H1 (cell line): ENCODE measurements around the gene STEAP3. TPM values are rescaled to one million over a fixed set of nuclear protein-coding genes. Genes with fewer than 3 reads are reported as not detected.

Experiments
- CTCF ChIA-PET: fragments of 300-600 bp; sonication (Branson Sonifier 250); formaldehyde crosslinking; loops from one replicate; lab custom pipeline; 2021; ENCODE audit not compliant: partially characterized antibody; lab: Charles Lee
- POLR2A ChIA-PET: fragments of 300-600 bp; sonication (Branson Sonifier 250); formaldehyde crosslinking; loops from one replicate; lab custom pipeline; 2021; ENCODE audit warnings: inconsistent platforms; ENCODE audit not compliant: partially characterized antibody; lab: Charles Lee
- DNase-seq, 2 experiments: peaks; one replicate each; pipeline versions ENCODE4 v3.0.0 to v3.0.0-alpha.2; 2010 to 2022; ENCODE audit warnings: low spot score in 2 of 2, low read depth in 1 of 2, mixed read lengths in 1 of 2
- FAIRE-seq: peaks from 2 replicates; lab custom pipeline; 2011; peaks lifted over from hg19 to GRCh38; lab: Jason Lieb, UNC
- H2AFZ ChIP-seq: 2 replicates; pipeline ENCODE4 v1.8.1; 2012; ENCODE audit warnings: low read length, inconsistent platforms
- H2AK5ac ChIP-seq: 2 replicates; pipeline ENCODE4 v1.6.1; 2013; ENCODE audit warnings: low read depth, low read length
- H2BK120ac ChIP-seq: replicated peaks from 2 replicates; pipeline ENCODE3; 2013; ENCODE audit warnings: low read depth, low read length, inconsistent platforms
- H2BK12ac ChIP-seq: 2 replicates; pipeline ENCODE4 v1.6.1; 2013; ENCODE audit warnings: low read depth, low read length
- H2BK15ac ChIP-seq: 2 replicates; pipeline ENCODE4 v1.6.1; 2013; ENCODE audit warnings: low read length
- H2BK20ac ChIP-seq: 2 replicates; pipeline ENCODE4 v1.6.1; 2013; ENCODE audit warnings: low read length
- H2BK5ac ChIP-seq: 2 replicates; pipeline ENCODE4 v1.6.1; 2013; ENCODE audit warnings: low read depth, low read length
- H3K14ac ChIP-seq: 2 replicates; pipeline ENCODE4 v1.6.1; 2013; ENCODE audit warnings: inconsistent platforms; ENCODE audit not compliant: insufficient read length
- H3K18ac ChIP-seq: 2 replicates; pipeline ENCODE4 v1.6.1; 2013; ENCODE audit warnings: low read length; ENCODE audit errors: extremely low read depth
- H3K23ac ChIP-seq: 2 replicates; pipeline ENCODE4 v1.6.1; 2013; ENCODE audit warnings: inconsistent platforms; ENCODE audit not compliant: insufficient read length
- H3K23me2 ChIP-seq: 2 replicates; pipeline ENCODE4 v1.6.1; 2013; ENCODE audit warnings: low read depth, low read length
- H3K27ac ChIP-seq: 2 replicates; pipeline ENCODE4 v1.6.1; 2011; ENCODE audit warnings: low read depth, low read length, inconsistent platforms
- H3K27me3 ChIP-seq, 4 experiments: replicated peaks in 1 of 4; 1 replicate in 1 of 4; 2 replicates in 3 of 4; pipeline versions ENCODE4 v1.6.1 to v1.8.1; 2011 to 2013; ENCODE audit warnings: low read length in 3 of 4, mild to moderate bottlenecking in 3 of 4, inconsistent platforms in 2 of 4, mixed read lengths in 2 of 4, moderate library complexity in 1 of 4; ENCODE audit not compliant: control insufficient read depth in 3 of 4, insufficient read depth in 3 of 4; ENCODE audit errors: extremely low read depth in 1 of 4
- H3K36me3 ChIP-seq, 4 experiments: 2 replicates each; pipeline versions ENCODE4 v1.6.1 to v1.8.1; 2011 to 2013; ENCODE audit warnings: mild to moderate bottlenecking in 4 of 4, low read length in 3 of 4, moderate library complexity in 2 of 4, control low read depth in 1 of 4, inconsistent platforms in 1 of 4; ENCODE audit not compliant: insufficient read depth in 4 of 4, control insufficient read depth in 2 of 4
- H3K4ac ChIP-seq: replicated peaks from 2 replicates; pipeline ENCODE3; 2013; ENCODE audit warnings: low read length, low read depth, mixed read lengths, inconsistent platforms; ENCODE audit not compliant: insufficient read length
- H3K4me1 ChIP-seq, 4 experiments: replicated peaks in 1 of 4; 1 replicate in 1 of 4; 2 replicates in 3 of 4; pipeline versions ENCODE4 v1.6.1 to v1.8.1; 2011 to 2013; ENCODE audit warnings: low read length in 3 of 4, inconsistent platforms in 2 of 4, mixed read lengths in 1 of 4; ENCODE audit not compliant: insufficient read depth in 4 of 4, control insufficient read depth in 3 of 4
- H3K4me2 ChIP-seq, 2 experiments: 2 replicates each; pipeline versions ENCODE4 v1.6.1 to v1.8.1; 2011 to 2013; ENCODE audit warnings: low read depth in 2 of 2, low read length in 2 of 2, control low read depth in 1 of 2, inconsistent platforms in 1 of 2, mild to moderate bottlenecking in 1 of 2; ENCODE audit not compliant: insufficient read depth in 1 of 2
- H3K4me3 ChIP-seq, 4 experiments: fragments of 200-600, 300-600 bp in 1 of 4; sonication (generic), shearing (Covaris generic), sonication (Bioruptor Twin) in 1 of 4; 2 replicates each; pipeline versions ENCODE4 v1.5.1 to v1.8.1; 2011 to 2016; ENCODE audit warnings: low read length in 4 of 4, low read depth in 3 of 4, control low read depth in 2 of 4, inconsistent platforms in 2 of 4, mild to moderate bottlenecking in 2 of 4, mixed read lengths in 1 of 4, moderate library complexity in 1 of 4; ENCODE audit not compliant: insufficient read depth in 2 of 4; ENCODE audit errors: extremely low read depth in 1 of 4
- H3K56ac ChIP-seq: replicated peaks from 2 replicates; pipeline ENCODE3; 2013; ENCODE audit warnings: low read depth, mild to moderate bottlenecking, mixed read lengths, low read length, inconsistent platforms; ENCODE audit not compliant: insufficient read length
- H3K79me1 ChIP-seq: 2 replicates; pipeline ENCODE4 v1.6.1; 2013; ENCODE audit warnings: low read depth, low read length, control low read depth
- H3K79me2 ChIP-seq, 2 experiments: 2 replicates each; pipeline versions ENCODE4 v1.6.1 to v1.8.1; 2012 to 2013; ENCODE audit warnings: low read length in 2 of 2, mild to moderate bottlenecking in 2 of 2, inconsistent platforms in 1 of 2; ENCODE audit not compliant: insufficient read depth in 2 of 2, control insufficient read depth in 1 of 2
- H3K9ac ChIP-seq, 4 experiments: replicated peaks in 1 of 4; 1 replicate in 1 of 4; 2 replicates in 3 of 4; pipeline versions ENCODE4 v1.6.1 to v1.8.1; 2011 to 2013; ENCODE audit warnings: low read depth in 3 of 4, low read length in 3 of 4, control low read depth in 2 of 4, mild to moderate bottlenecking in 2 of 4, moderate library complexity in 2 of 4, inconsistent platforms in 1 of 4; ENCODE audit errors: extremely low read depth in 1 of 4
- H3K9me3 ChIP-seq, 2 experiments: 2 replicates each; pipeline versions ENCODE4 v1.6.1 to v1.8.1; 2012 to 2013; ENCODE audit warnings: mild to moderate bottlenecking in 2 of 2, moderate library complexity in 2 of 2, control low read depth in 1 of 2, inconsistent platforms in 1 of 2, low read depth in 1 of 2, low read length in 1 of 2, mixed read lengths in 1 of 2; ENCODE audit not compliant: insufficient read depth in 2 of 2
- H4K20me1 ChIP-seq, 2 experiments: replicated peaks in 1 of 2; 2 replicates each; pipeline versions ENCODE3 to v1.8.1; 2011 to 2013; ENCODE audit warnings: inconsistent platforms in 2 of 2, low read length in 2 of 2, mild to moderate bottlenecking in 1 of 2; ENCODE audit not compliant: insufficient read depth in 2 of 2, control insufficient read depth in 1 of 2
- H4K5ac ChIP-seq: 2 replicates; pipeline ENCODE4 v1.6.1; 2013; ENCODE audit warnings: low read length, low read depth, mixed read lengths, inconsistent platforms; ENCODE audit not compliant: insufficient read length
- H4K8ac ChIP-seq: 2 replicates; pipeline ENCODE4 v1.8.0; 2013; ENCODE audit warnings: mild to moderate bottlenecking, moderate library complexity, low read length, inconsistent platforms; ENCODE audit not compliant: insufficient read depth; ENCODE audit errors: extremely low read depth
- H4K91ac ChIP-seq: replicated peaks from 2 replicates; pipeline ENCODE3; 2013; ENCODE audit warnings: low read length, mixed read lengths, inconsistent platforms; ENCODE audit not compliant: insufficient read length
- CBX8 ChIP-seq: fragments of 300-800, 300-1000 bp; sonication (generic); IDR thresholded peaks from 2 replicates; pipeline ENCODE4 v1.7.1; 2016; ENCODE audit warnings: low read depth, low read length, borderline replicate concordance
- E2F6 ChIP-seq: IDR thresholded peaks from 2 replicates; pipeline ENCODE4 v1.6.1; 2012; ENCODE audit warnings: inconsistent platforms
- EP300 ChIP-seq, 2 experiments: IDR thresholded peaks; 1 replicate in 1 of 2; 2 replicates in 1 of 2; pipeline ENCODE4 v1.6.1; 2011 to 2012; ENCODE audit warnings: low read depth in 2 of 2, low read length in 2 of 2, mild to moderate bottlenecking in 2 of 2, borderline replicate concordance in 1 of 2, inconsistent platforms in 1 of 2, moderate library complexity in 1 of 2
- KDM5A ChIP-seq: fragments of 200-600 bp; IDR thresholded peaks from 2 replicates; pipeline ENCODE4 v1.7.1; 2012; ENCODE audit warnings: mild to moderate bottlenecking, low read length, inconsistent platforms, mixed read lengths
- NRF1 ChIP-seq: IDR thresholded peaks from 2 replicates; pipeline ENCODE4 v1.6.1; 2011; ENCODE audit warnings: mild to moderate bottlenecking, low read depth, low read length, improper control_type of control experiment
- POLR2A ChIP-seq, 2 experiments: IDR thresholded peaks; 1 replicate in 1 of 2; 2 replicates in 1 of 2; pipeline ENCODE4 v1.6.1; 2011; ENCODE audit warnings: low read depth in 2 of 2, low read length in 2 of 2, mild to moderate bottlenecking in 2 of 2; ENCODE audit errors: control extremely low read depth in 1 of 2
- RNF2 ChIP-seq: fragments of 200-900, 300-1000 bp; sonication (generic); IDR thresholded peaks from 2 replicates; pipeline ENCODE4 v1.7.1; 2016; ENCODE audit warnings: borderline replicate concordance, low read depth, mild to moderate bottlenecking, antibody characterized with exemption, low read length; ENCODE audit not compliant: poor library complexity, severe bottlenecking; ENCODE audit errors: missing control alignments
- SIX5 ChIP-seq: IDR thresholded peaks from 2 replicates; pipeline ENCODE4 v1.6.1; 2011; ENCODE audit warnings: mild to moderate bottlenecking, low read depth, low read length
- SP2 ChIP-seq: IDR thresholded peaks from 2 replicates; pipeline ENCODE4 v1.6.1; 2012; ENCODE audit warnings: mild to moderate bottlenecking, low read length, inconsistent platforms
- TBP ChIP-seq: IDR thresholded peaks from 2 replicates; pipeline ENCODE4 v1.6.1; 2011; ENCODE audit warnings: low read depth, low read length, improper control_type of control experiment
- YY1 ChIP-seq: IDR thresholded peaks from 2 replicates; pipeline ENCODE4 v1.6.1; 2011; ENCODE audit warnings: low read depth, mild to moderate bottlenecking, low read length
- WGBS, 2 experiments: shearing (Covaris generic) in 1 of 2; methylation state at CpG; one replicate each; pipeline versions ENCODE4 v1.1.6 to v1.1.7; 2013 to 2015; ENCODE audit warnings: low lambda C conversion rate in 2 of 2, mixed read lengths in 2 of 2, inconsistent platforms in 1 of 2, low coverage in 1 of 2, missing lambda C conversion rate in 1 of 2; ENCODE audit not compliant: insufficient replicate concordance in 2 of 2, insufficient coverage in 1 of 2, insufficient read length in 1 of 2; ENCODE audit errors: extremely low coverage in 1 of 2, missing lambda C conversion rate in 1 of 2; 5-methylcytosine and 5-hydroxymethylcytosine counted together
- polyA plus RNA-seq, 7 experiments: library from polyadenylated mRNA; depleted of rRNA in 3 of 7; stranded (reverse) in 5 of 7; unstranded in 2 of 7; fragments of >200 nt in 5 of 7; fragments of 200-250 nt in 2 of 7; gene quantifications; 1 replicate in 5 of 7; 2 replicates in 1 of 7; 4 replicates in 1 of 7; pipeline versions ENCODE4 v1.2.1 to v1.2.3, GENCODE V29; 2011 to 2013; ENCODE audit warnings: missing spikeins in 2 of 7, mixed read lengths in 2 of 7
- total RNA-seq: library from RNA; stranded (reverse); fragmentation: NEBNext Ultra II Directional; extraction: Animal tissue kit (Norgen Biotek cat#: 25700); gene quantifications from 2 replicates; pipeline ENCODE4 v1.2.1, GENCODE V29; 2021

STEAP3 gene
- total and polyA plus RNA-seq, 2 of the 8 experiments (the other 6 are each of a cell fraction or from before 2014, with no cell fraction given): 21.7 to 27.9 TPM

GRCh38 chr2:119291588-119292167 is 68.0 kb downstream of the STEAP3 start:
- POLR2A ChIA-PET: interaction anchor here (1.4 kb wide), 1 partner anchor 9 kb away, joined by 3 read pairs; no protein-coding TSS in a partner anchor
- DNase-seq: no peak
- whole genome bisulfite sequencing, 2 experiments: 91% methylated on average over 8 of the region's 8 CpGs; no CpG with 5 or more reads in 1 of the 2 experiments
- TF ChIP-seq SP2: no peak
- TF ChIP-seq RNF2: no peak
- TF ChIP-seq KDM5A: no peak
- no peak for TF ChIP-seq NRF1
- no peak for TF ChIP-seq TBP
- TF ChIP-seq YY1: no peak
- no peak for TF ChIP-seq CBX8
- no peak for TF ChIP-seq EP300 (IDR thresholded peaks at IDR 0.05; ENCODE audit: borderline replicate concordance in 1 of 2, low read depth in 2 of 2, low read length in 2 of 2)
- no peak for TF ChIP-seq E2F6
- no peak for TF ChIP-seq POLR2A (IDR thresholded peaks at IDR 0.05; ENCODE audit: control extremely low read depth in 1 of 2, low read depth in 2 of 2, low read length in 2 of 2)
- no peak for TF ChIP-seq SIX5

More at GRCh38 chr2:119291588-119292167, 68.0 kb downstream of the STEAP3 start:
- no peaks in the 10 kb centered on the region for H3K79me2 ChIP-seq
- no peak overlapping the region for H4K5ac ChIP-seq
- H2AFZ ChIP-seq: no peak overlapping the region
- peaks cover 0 to 2% (median 0%) of the 10 kb centered on the region in 4 experiments; a peak in 2 of 7 replicates for H3K4me1 ChIP-seq
- H3K27me3 ChIP-seq: no peaks in the 10 kb centered on the region
- FAIRE-seq: no peak
- H3K18ac ChIP-seq: no peak overlapping the region
- H4K20me1 ChIP-seq: no peaks in the 10 kb centered on the region
- no peak overlapping the region for H2BK5ac ChIP-seq
- no peaks in the 10 kb centered on the region for H3K79me1 ChIP-seq
- no peak overlapping the region for H3K27ac ChIP-seq
- H3K23me2 ChIP-seq: no peaks in the 10 kb centered on the region
- H3K4me3 ChIP-seq: no peak overlapping the region
- H3K9me3 ChIP-seq: no peaks in the 10 kb centered on the region
- no peak overlapping the region for H2BK15ac ChIP-seq
- H2BK20ac ChIP-seq: no peak overlapping the region
- H3K14ac ChIP-seq: no peak overlapping the region
- no peak overlapping the region for H3K4me2 ChIP-seq
- no peak overlapping the region for H4K8ac ChIP-seq
- H3K4ac ChIP-seq: no peak overlapping the region
- no peak overlapping the region for H2AK5ac ChIP-seq
- no peak overlapping the region for H3K9ac ChIP-seq
- no peak overlapping the region for H2BK12ac ChIP-seq
- CTCF ChIA-PET: interaction anchor here (0.6 to 5.2 kb wide), 44 partner anchors 10 to 897 kb away, joined by 3 to 52 read pairs (median 5); partner anchors contain the start of gene STEAP3
- H3K56ac ChIP-seq: no peak overlapping the region
- no peak overlapping the region for H3K23ac ChIP-seq
- no peaks in the 10 kb centered on the region for H3K36me3 ChIP-seq
- no peak overlapping the region for H4K91ac ChIP-seq
- no peak overlapping the region for H2BK120ac ChIP-seq
